AG04450 (cell line): ENCODE data around the gene GUCY1A2. TPM values are rescaled to one million over a fixed set of nuclear protein-coding genes. Genes with fewer than 3 reads are reported as not detected.

Experiments used
- CTCF ChIA-PET: fragments of 300-600, 350-600 bp; formaldehyde crosslinking; extraction: SDS; loops from one replicate; lab custom pipeline; 2022; ENCODE audit warnings: antibody characterized with exemption, inconsistent platforms; lab: Charles Lee
- POLR2A ChIA-PET: fragments of 350-600 bp; formaldehyde crosslinking; extraction: SDS; loops from one replicate; lab custom pipeline; 2021; ENCODE audit warnings: antibody characterized with exemption, inconsistent platforms; lab: Yijun Ruan, JAX
- DNase-seq: peaks from one replicate; pipeline ENCODE4 v3.0.0-alpha.2; 2011; ENCODE audit warnings: low read depth, low spot score
- H3K27ac ChIP-seq: one replicate; pipeline ENCODE4 v1.5.1; 2012; ENCODE audit warnings: low read depth, low read length, control low read depth
- H3K27me3 ChIP-seq: one replicate; pipeline ENCODE4 v1.6.0; 2012; ENCODE audit warnings: low read length; ENCODE audit not compliant: control insufficient read depth, insufficient read depth
- H3K4me3 ChIP-seq: 2 replicates; pipeline ENCODE4 v1.5.1; 2011; ENCODE audit warnings: mild to moderate bottlenecking, low read depth, low read length, control low read depth
- H3K9me3 ChIP-seq: 2 replicates; pipeline ENCODE4 v1.5.1; 2012; ENCODE audit warnings: low read length; ENCODE audit not compliant: control insufficient read depth, insufficient read depth
- polyA plus RNA-seq: library from polyadenylated mRNA; depleted of rRNA; stranded (reverse); fragments of >200 nt; gene quantifications from 2 replicates; pipeline ENCODE4 v1.2.3, GENCODE V29; 2011
- TF ChIP-seq, protein P1 (sequence below): IDR thresholded peaks from 2 replicates; pipeline ENCODE4 v1.5.1; 2011; ENCODE audit warnings: low read depth, low read length, control low read depth, inconsistent platforms

GUCY1A2 gene
- polyA plus RNA-seq, 1 experiment = 0.04 TPM

DNA sequence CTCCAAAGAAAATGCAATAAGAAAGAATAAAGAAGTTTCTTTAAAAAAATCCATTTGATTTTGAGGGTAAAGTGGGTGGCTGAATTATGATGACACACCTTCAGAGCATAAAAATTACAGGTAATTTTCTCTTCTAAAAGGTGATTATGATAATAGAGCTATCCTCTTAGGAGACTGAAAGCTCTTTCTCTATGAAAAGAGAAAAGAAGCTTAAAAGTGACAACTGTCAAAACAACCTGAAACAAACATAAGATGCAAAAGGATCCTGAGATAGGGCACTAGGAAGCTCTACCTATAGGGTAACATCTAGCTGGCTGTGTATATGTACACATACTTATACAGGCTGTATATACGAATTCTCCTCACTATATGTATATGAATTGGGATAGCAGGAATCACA is 270.2 kb downstream of the GUCY1A2 start:
- Histone ChIP-seq H3K9me3 (no peaks in the 10 kb centered on the region), H3K27me3 (no peaks in the 10 kb centered on the region), H3K27ac (no peak overlapping the region), H3K4me3 (no peak overlapping the region)
- TF ChIP-seq, protein P1, sequence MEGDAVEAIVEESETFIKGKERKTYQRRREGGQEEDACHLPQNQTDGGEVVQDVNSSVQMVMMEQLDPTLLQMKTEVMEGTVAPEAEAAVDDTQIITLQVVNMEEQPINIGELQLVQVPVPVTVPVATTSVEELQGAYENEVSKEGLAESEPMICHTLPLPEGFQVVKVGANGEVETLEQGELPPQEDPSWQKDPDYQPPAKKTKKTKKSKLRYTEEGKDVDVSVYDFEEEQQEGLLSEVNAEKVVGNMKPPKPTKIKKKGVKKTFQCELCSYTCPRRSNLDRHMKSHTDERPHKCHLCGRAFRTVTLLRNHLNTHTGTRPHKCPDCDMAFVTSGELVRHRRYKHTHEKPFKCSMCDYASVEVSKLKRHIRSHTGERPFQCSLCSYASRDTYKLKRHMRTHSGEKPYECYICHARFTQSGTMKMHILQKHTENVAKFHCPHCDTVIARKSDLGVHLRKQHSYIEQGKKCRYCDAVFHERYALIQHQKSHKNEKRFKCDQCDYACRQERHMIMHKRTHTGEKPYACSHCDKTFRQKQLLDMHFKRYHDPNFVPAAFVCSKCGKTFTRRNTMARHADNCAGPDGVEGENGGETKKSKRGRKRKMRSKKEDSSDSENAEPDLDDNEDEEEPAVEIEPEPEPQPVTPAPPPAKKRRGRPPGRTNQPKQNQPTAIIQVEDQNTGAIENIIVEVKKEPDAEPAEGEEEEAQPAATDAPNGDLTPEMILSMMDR = no peak
- no peak for DNase-seq
- CTCF ChIA-PET = interaction anchor here (0.7 kb wide), 1 partner anchor 30 kb away, joined by 3 read pairs; no protein-coding TSS in a partner anchor
- POLR2A ChIA-PET = no interaction called here

- H3K9me3 ChIP-seq = no peaks in the 10 kb centered on the region
- H3K4me3 ChIP-seq = no peak overlapping the region
- no peaks in the 10 kb centered on the region for H3K27me3 ChIP-seq
- ChIA-PET POLR2A (no interaction called here), CTCF (no interaction called here)
- DNase-seq = no peak
- TF ChIP-seq, protein P1 = no peak
- no peak overlapping the region for H3K27ac ChIP-seq
These were observed 272.3 kb downstream of the GUCY1A2 start for GRCh38 chr11:106745941-106746340.

DNA sequence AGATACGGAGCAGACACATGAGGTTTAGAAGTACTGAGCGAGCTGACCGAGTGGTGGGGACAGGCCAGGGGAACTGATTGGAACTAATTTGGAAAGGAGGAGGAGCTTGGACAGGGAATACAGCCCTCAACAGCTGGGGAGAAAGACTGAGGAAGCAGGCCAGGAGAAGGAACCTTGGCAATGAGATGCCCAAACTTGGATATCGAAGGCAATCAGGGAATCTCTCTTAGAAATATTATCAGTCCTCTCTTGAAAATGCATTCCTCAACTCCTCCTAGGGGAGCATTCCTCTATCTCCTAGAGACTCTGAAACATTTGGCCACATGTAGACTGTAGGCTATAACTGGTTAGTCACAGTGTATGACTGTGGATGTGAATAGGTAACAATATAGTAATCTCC is 284.6 kb downstream of the GUCY1A2 start:
- H3K9me3 ChIP-seq = no peaks in the 10 kb centered on the region
- CTCF ChIA-PET = no interaction called here
- POLR2A ChIA-PET = no interaction called here
- H3K27me3 ChIP-seq = no peaks in the 10 kb centered on the region
- no peak overlapping the region for H3K27ac ChIP-seq
- no peak overlapping the region for H3K4me3 ChIP-seq
- DNase-seq = no peak
- TF ChIP-seq, protein P1 = no peak

DNA sequence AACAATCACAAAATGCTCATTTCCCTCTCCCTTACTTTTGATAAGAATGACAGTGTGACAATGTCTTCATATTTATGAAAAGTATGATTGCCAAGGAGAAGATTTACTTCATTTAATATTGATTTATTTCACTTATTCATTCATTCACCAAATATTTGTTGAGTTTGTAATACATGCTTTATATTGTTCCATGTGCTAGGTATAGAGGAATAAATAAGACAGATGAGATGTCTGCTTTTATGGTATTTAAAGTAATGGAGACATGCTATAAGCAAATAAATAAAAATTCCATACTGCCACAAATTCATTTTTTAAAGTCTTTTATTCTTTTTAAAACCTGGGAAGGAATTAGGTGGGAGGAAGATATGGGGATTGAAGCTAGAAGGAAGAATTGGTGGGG is 289.4 kb downstream of the GUCY1A2 start:
- TF ChIP-seq, protein P1 = no peak
- no peak overlapping the region for H3K4me3 ChIP-seq
- H3K27ac ChIP-seq = no peak overlapping the region
- H3K27me3 ChIP-seq = no peaks in the 10 kb centered on the region
- H3K9me3 ChIP-seq = no peaks in the 10 kb centered on the region
- POLR2A ChIA-PET = no interaction called here
- CTCF ChIA-PET = no interaction called here
- DNase-seq = no peak

GRCh38 chr11:106728379-106728778 is 289.9 kb downstream of the GUCY1A2 start:
- POLR2A ChIA-PET = no interaction called here
- Histone ChIP-seq H3K4me3 (no peak overlapping the region), H3K9me3 (no peaks in the 10 kb centered on the region), H3K27me3 (no peaks in the 10 kb centered on the region), H3K27ac (no peak overlapping the region)
- CTCF ChIA-PET = no interaction called here
- DNase-seq = no peak
- TF ChIP-seq, protein P1 = no peak
